Measurements from ENCODE around the gene COPS9.

GRCh38 chr2:240154606-240155005 is 18.5 kb upstream of the COPS9 start:
- TF ChIP-seq, protein P1, sequence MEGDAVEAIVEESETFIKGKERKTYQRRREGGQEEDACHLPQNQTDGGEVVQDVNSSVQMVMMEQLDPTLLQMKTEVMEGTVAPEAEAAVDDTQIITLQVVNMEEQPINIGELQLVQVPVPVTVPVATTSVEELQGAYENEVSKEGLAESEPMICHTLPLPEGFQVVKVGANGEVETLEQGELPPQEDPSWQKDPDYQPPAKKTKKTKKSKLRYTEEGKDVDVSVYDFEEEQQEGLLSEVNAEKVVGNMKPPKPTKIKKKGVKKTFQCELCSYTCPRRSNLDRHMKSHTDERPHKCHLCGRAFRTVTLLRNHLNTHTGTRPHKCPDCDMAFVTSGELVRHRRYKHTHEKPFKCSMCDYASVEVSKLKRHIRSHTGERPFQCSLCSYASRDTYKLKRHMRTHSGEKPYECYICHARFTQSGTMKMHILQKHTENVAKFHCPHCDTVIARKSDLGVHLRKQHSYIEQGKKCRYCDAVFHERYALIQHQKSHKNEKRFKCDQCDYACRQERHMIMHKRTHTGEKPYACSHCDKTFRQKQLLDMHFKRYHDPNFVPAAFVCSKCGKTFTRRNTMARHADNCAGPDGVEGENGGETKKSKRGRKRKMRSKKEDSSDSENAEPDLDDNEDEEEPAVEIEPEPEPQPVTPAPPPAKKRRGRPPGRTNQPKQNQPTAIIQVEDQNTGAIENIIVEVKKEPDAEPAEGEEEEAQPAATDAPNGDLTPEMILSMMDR (IDR thresholded peaks at IDR 0.05), result no peak
- TF ChIP-seq POLR2A (IDR thresholded peaks at IDR 0.05), result no peak
